ACC112 (cell line): ENCODE measurements around the gene SNORC.
A peak's percentile ranks its signal among the peaks of the same experiment; 100 is the strongest.
"Not testable (repeated sequence)": the region's sequence is repeated elsewhere in the genome, so short reads cannot be mapped to it uniquely, and the experiment has no call there.

Experiments
- H2AFZ ChIP-seq: fragments of 200-600 bp; sonication (generic); one replicate; pipeline ENCODE4 v1.6.0; 2017; ENCODE audit warnings: antibody characterized with exemption, low read length; ENCODE audit not compliant: unreplicated experiment
- H3K27ac ChIP-seq: fragments of 200-600 bp; sonication (generic); 2 replicates; pipeline ENCODE4 v1.5.1; 2014; ENCODE audit warnings: low read depth, mild to moderate bottlenecking, antibody characterized with exemption, low read length, moderate library complexity
- H3K27me3 ChIP-seq: fragments of 200-600 bp; sonication (generic); 2 replicates; pipeline ENCODE4 v1.6.1; 2014; ENCODE audit warnings: mild to moderate bottlenecking, antibody characterized with exemption, low read length, moderate library complexity, mixed read lengths; ENCODE audit not compliant: insufficient read depth
- H3K36me3 ChIP-seq: fragments of 200-600 bp; sonication (generic); 2 replicates; pipeline ENCODE4 v1.6.1; 2016; ENCODE audit warnings: mild to moderate bottlenecking, antibody characterized with exemption, low read length, moderate library complexity, mixed read lengths; ENCODE audit not compliant: insufficient read depth
- H3K4me1 ChIP-seq: fragments of 200-600 bp; sonication (generic); one replicate; pipeline ENCODE4 v1.6.1; 2016; ENCODE audit warnings: low read length, mixed read lengths; ENCODE audit not compliant: insufficient read depth, unreplicated experiment, control insufficient read depth
- H3K4me3 ChIP-seq: fragments of 200-600 bp; sonication (generic); 2 replicates; pipeline ENCODE4 v1.5.1; 2014; ENCODE audit warnings: mild to moderate bottlenecking, low read depth, low read length
- H3K79me2 ChIP-seq: fragments of 200-600 bp; sonication (generic); one replicate; pipeline ENCODE4 v1.6.0; 2016; ENCODE audit warnings: low read length; ENCODE audit not compliant: control insufficient read depth, unreplicated experiment, insufficient read depth

SNORC gene

DNA sequence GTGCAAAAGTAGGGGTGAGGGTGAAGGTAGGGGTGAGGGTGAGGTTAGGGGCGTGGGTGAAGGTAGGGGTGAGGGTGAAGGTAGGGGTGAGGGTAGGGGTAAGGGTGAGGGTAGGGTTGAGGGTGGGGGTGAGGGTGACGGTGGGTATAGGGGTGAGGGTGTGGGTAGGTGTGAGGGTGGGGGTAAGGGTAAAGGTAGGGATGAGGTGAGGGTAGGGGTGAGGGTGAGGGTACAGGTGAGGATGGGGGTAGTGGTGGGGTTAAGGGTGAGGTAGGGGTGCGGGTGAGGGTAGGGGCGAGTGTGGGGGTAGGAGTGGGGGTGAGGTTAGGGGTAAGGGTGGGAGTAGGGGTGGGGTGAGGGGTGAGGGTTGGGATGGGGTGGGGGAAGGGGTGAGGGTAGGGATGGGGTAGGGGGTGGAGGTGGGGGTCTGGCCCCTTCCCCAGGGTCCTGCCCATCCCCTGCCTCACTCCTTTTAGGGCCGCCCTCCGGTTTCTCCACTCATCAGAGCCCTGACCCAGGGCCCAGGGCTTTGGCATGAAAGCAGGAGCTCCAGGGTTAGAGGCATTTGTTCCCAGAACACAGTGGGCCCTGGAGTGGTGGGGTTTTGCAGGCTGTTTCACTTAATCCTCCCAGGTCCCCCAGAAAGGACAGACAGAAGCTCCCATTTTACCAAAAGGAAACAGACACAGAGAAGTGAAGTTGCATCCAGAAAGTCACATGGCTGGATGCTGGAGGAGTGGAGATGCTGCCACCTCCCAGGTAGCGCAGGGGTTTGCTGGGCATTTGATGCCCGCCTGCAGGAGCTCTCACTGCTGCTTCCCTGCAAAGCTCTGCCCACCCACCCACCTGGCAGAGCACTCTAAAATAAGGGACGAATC lies 26.9 kb downstream of the SNORC start:
- no peaks in the 10 kb centered on the region for H3K79me2 ChIP-seq
- H3K4me1 ChIP-seq: peaks cover 9% of the 10 kb centered on the region
- no peak overlapping the region for H2AFZ ChIP-seq
- no peak overlapping the region for H3K4me3 ChIP-seq
- H3K27me3 ChIP-seq: no peaks in the 10 kb centered on the region
- H3K36me3 ChIP-seq: no peaks in the 10 kb centered on the region
- no peak overlapping the region for H3K27ac ChIP-seq

DNA sequence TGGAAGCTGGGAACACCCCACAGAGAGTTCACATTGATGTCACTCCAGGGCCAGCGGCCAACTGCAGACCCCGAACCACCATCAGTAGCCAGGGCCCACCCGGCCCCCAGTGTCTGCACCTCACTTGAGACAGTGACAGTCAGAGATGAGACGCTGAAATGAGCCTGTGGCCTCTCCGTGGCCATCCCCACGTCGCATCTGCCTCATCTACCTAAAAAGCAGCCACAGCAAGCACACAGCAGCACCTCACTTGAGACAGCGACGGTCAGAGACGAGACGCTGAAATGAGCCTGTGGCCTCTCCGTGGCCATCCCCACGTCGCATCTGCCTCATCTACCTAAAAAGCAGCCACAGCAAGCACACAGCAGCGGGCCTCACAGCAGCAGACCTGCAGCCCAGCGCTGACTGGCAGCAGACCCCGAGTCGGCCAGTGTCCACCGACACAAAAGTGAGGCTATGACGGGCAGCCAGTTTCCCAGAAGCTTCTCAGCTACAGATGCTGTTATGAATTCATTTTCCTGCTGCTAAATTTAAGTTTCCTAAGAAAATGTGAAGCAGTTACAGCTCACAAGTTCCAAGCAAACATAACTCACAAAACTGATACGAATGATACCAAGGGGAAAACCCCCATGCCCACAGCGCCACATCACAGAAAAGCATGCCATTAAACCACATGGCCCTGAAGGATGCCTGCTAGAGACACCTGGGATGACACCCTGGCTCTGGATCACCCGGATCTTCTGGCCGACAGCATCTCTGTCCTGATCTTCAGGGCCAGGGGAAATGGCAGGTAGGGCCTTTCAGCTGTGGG lies 27.7 kb downstream of the SNORC start:
- no peak overlapping the region for H3K4me3 ChIP-seq
- no peaks in the 10 kb centered on the region for H3K36me3 ChIP-seq
- no peak overlapping the region for H3K27ac ChIP-seq
- H2AFZ ChIP-seq: no peak overlapping the region
- H3K79me2 ChIP-seq: no peaks in the 10 kb centered on the region
- H3K4me1 ChIP-seq: peaks cover 17% of the 10 kb centered on the region
- no peaks in the 10 kb centered on the region for H3K27me3 ChIP-seq

DNA sequence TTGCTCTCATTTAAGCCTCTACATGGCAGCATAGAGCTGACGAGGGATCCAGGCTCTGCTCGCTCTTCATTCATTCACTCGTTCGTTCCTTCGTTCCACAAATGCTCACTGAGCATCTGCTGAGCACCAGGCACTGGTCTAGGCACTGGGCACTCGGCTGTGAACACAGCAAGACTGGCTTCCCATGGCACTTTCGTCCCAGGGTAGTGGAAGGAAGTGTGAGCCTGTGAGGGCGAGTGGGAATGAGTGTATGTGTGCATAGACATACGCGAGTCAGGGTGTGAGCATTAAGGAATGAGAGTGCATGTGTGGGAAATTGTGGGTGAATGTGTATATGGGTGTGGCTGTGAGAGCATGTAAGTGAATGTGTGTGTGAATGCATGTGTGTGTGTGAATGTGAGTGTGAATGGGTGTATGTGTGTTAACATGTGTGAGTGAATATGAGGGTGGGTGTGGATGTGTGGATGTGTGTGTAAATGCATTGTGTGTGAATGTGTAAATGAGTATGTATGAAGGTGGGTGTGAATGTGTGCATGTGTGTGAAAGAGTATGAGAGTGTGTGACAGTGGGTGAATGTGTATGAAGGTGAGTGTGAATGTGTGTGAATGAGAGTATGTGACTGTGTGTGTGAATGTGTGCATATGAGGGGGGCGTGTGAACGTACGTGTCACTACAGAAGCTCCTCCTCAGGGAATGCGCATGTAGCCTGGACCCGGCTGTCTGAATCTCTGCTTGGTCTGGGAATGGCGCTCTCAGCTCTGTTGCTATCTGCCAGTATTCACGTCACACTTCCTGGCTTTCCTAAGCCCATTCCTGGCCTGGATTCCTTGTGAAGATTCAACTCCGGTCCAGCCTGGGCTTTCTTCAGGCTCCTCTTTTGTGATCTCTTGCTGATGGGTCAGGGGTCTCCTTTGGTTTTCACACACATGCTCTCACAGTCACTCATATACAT lies 28.8 kb downstream of the SNORC start:
- no peaks in the 10 kb centered on the region for H3K27me3 ChIP-seq
- H3K79me2 ChIP-seq: no peaks in the 10 kb centered on the region
- no peaks in the 10 kb centered on the region for H3K36me3 ChIP-seq
- no peak overlapping the region for H3K4me3 ChIP-seq
- no peak overlapping the region for H2AFZ ChIP-seq
- H3K4me1 ChIP-seq: peaks cover 17% of the 10 kb centered on the region
- no peak overlapping the region for H3K27ac ChIP-seq

GRCh38 chr2:232900811-232901735 lies 31.0 kb downstream of the SNORC start:
- Histone ChIP-seq H3K79me2 (no peaks in the 10 kb centered on the region), H2AFZ (no peak overlapping the region), H3K27me3 (no peaks in the 10 kb centered on the region), H3K4me3 (peak overlapping the region; percentile 50), H3K36me3 (no peaks in the 10 kb centered on the region), H3K4me1 (peaks cover 17% of the 10 kb centered on the region), H3K27ac (peak overlapping the region; percentile 77)

- no peaks in the 10 kb centered on the region for H3K79me2 ChIP-seq
- no peak overlapping the region for H2AFZ ChIP-seq
- H3K27ac ChIP-seq: peak overlapping the region; percentile 77
These were observed 31.9 kb downstream of the SNORC start for GRCh38 chr2:232901736-232902578.

DNA sequence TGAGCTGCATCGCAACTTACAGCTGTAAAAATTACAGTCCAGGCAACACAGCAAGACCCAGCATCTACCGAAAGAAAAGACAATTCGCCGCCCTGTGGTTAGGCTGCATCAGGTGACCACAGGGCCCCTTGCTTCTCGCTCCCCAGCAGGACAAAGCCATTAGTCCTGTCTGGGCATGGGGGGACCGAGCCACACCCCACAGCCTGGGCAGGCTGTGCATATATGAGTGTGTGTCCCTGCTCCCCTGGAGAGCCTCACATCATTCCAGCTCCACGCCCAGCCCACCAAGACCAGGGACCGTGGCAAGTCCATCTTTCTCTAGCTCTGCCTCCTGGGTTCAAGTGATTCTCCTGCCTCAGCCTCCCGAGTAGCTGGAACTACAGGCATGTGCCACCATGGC lies 33.9 kb downstream of the SNORC start:
- H3K36me3 ChIP-seq: no peaks in the 10 kb centered on the region
- H3K79me2 ChIP-seq: no peaks in the 10 kb centered on the region
- H3K27ac ChIP-seq: no peak overlapping the region
- peaks cover 17% of the 10 kb centered on the region for H3K4me1 ChIP-seq
- H3K27me3 ChIP-seq: no peaks in the 10 kb centered on the region
- no peak overlapping the region for H3K4me3 ChIP-seq
- no peak overlapping the region for H2AFZ ChIP-seq

More at GRCh38 chr2:232901736-232902578, 31.9 kb downstream of the SNORC start:
- Histone ChIP-seq H3K4me3 (peak overlapping the region; percentile 50), H3K36me3 (no peaks in the 10 kb centered on the region), H3K4me1 (peaks cover 17% of the 10 kb centered on the region), H3K27me3 (no peaks in the 10 kb centered on the region)

GRCh38 chr2:232906867-232907717 lies 37.0 kb downstream of the SNORC start:
- H3K4me3 ChIP-seq, H3K36me3 ChIP-seq, H3K4me1 ChIP-seq: not testable (repeated sequence)

DNA sequence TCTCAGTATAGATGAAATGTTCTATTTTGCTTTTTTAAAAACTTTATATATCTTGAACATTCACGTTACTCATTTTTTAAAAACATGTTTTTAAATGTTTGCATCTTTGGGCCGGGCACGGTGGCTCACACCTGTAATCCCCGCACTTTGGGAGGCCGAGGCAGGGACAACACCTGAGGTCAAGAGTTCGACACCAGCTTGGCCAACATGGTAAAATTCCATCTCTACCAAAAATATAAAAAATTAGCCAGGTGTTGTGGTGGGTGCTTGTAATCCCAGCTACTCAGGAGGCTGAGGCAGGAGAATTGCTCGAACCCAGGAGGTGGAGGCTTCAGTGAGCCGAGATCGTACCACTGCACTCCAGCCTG lies 37.6 kb downstream of the SNORC start:
- H3K4me1 ChIP-seq, H3K27ac ChIP-seq, H3K36me3 ChIP-seq, H3K27me3 ChIP-seq, H3K79me2 ChIP-seq, H3K4me3 ChIP-seq, H2AFZ ChIP-seq: not testable (repeated sequence)

More at GRCh38 chr2:232906867-232907717, 37.0 kb downstream of the SNORC start:
- not testable (repeated sequence) for H3K79me2 ChIP-seq, H2AFZ ChIP-seq, H3K27me3 ChIP-seq, H3K27ac ChIP-seq
